GM21723 (cell line): ENCODE measurements around the gene OVOL3.

ENCODE experiments used
- ATAC-seq: cut with Tn5 transposase; IDR thresholded peaks from one replicate; pipeline ENCODE4 v1.9.1; 2021; ENCODE audit warnings: mild to moderate bottlenecking, moderate library complexity; ENCODE audit not compliant: unreplicated experiment

Gene OVOL3

GRCh38 chr19:36160821-36161596 lies 50.1 kb downstream of the OVOL3 start:
- no peak for ATAC-seq
